GM21528 (cell line): Measurements from ENCODE around the gene ENPP1.
"Not testable (repeated sequence)": the region's sequence is repeated elsewhere in the genome, so short reads cannot be mapped to it uniquely, and the experiment has no call there.

Experiments
- ATAC-seq: cut with Tn5 transposase; IDR thresholded peaks from one replicate; pipeline ENCODE4 v1.9.1; 2021; ENCODE audit warnings: mild to moderate bottlenecking, moderate library complexity; ENCODE audit not compliant: unreplicated experiment, low FRiP score

The ENPP1 gene

GRCh38 chr6:131862476-131862875 lies 54.7 kb downstream of the ENPP1 start:
- no peak for ATAC-seq

DNA sequence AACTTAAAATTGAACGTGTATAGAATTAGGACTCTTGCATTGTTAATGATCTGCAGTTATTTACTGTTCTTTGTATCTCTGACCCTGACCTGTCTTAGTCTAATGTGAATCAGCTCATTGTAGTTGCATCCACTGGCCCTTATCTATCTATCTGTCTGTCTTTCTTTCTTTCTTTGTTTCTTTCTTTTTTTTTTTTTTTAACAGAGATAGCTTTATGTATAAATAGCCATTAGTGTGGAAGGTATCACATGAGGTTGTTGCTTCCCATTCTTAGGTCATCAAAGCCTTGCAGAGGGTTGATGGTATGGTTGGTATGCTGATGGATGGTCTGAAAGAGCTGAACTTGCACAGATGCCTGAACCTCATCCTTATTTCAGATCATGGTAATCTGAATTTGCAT lies 59.9 kb downstream of the ENPP1 start:
- no peak for ATAC-seq

GRCh38 chr6:131868836-131869235 lies 61.0 kb downstream of the ENPP1 start:
- ATAC-seq = no peak

GRCh38 chr6:131875647-131876046 lies 67.8 kb downstream of the ENPP1 start:
- no peak for ATAC-seq

- no peak for ATAC-seq
Observed at GRCh38 chr6:131876545-131876944, 68.7 kb downstream of the ENPP1 start.

DNA sequence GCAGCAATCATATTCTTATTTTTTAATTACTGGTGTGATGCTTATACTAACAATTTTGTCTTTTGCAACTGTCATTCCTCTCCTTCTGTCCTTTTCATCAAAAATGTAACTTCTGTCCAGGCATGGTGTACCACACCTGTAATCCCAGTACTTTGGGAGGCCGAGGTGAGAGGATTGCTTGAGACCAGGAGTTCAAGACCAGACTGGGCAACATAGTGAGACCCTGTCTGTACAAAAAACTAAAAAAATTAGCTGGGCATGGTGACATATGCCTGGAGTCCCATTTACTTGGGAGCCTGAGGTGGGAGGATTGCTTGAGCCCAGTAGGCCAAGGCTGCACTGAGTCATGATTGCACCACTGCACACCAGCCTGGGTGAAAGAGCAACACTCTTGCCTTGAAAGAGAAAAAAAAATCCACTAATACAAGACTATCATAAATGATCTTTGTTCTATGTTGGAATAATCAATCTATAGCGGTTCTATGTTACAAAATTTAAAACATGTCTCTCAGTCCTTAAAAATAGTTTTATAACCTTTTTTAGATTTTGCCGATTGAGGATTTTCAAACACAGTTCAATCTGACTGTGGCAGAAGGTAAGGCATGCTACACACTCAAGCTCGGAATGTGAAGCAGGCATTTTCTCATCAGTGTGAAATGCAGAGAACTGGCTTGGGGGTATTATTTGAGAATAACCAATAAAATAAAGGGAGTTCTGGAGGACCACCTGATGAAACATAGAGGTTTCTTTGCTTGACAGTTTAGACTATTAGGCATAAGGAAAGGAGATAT lies 70.4 kb downstream of the ENPP1 start:
- no peak for ATAC-seq

- no peak for ATAC-seq
Observed at GRCh38 chr6:131883016-131883415, 75.2 kb downstream of the ENPP1 start.

DNA sequence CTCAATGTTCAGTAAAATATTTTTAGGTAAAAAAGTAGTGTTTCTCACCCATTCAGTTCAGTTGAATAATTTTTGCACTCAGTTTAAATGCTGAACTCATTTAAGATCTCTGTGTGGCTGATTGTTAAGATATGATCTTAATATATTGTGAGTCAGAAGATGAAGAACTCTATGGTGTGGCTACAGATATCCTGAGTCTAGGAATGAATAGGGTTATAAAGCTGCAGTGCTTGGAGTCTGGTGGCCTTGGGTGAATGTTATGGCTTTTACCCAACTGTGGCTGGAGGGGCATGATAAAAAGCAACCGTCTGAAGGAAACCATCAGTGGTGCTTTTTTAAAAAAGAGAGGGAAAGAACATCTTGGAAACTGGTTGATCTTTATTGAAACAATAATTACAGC lies 77.4 kb downstream of the ENPP1 start:
- ATAC-seq = no peak

DNA sequence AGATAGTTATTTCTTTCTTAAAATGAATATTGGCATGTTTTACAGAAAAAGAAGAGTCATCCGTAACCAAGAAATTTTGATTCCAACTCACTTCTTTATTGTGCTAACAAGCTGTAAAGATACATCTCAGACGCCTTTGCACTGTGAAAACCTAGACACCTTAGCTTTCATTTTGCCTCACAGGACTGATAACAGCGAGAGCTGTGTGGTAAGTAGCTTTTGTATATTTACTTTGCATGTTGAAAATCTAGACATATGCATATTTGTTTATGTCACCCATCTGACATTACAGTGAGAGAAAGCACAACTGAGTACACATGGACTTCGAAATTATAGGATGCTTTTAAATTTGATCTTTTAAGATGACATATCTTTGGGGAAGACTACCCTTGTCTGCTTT lies 78.7 kb downstream of the ENPP1 start:
- no peak for ATAC-seq

- no peak for ATAC-seq
Observed at GRCh38 chr6:131890091-131890490, 82.3 kb downstream of the ENPP1 start.

- ATAC-seq = no peak
Observed at GRCh38 chr6:131893198-131893597, 85.4 kb downstream of the ENPP1 start.

DNA sequence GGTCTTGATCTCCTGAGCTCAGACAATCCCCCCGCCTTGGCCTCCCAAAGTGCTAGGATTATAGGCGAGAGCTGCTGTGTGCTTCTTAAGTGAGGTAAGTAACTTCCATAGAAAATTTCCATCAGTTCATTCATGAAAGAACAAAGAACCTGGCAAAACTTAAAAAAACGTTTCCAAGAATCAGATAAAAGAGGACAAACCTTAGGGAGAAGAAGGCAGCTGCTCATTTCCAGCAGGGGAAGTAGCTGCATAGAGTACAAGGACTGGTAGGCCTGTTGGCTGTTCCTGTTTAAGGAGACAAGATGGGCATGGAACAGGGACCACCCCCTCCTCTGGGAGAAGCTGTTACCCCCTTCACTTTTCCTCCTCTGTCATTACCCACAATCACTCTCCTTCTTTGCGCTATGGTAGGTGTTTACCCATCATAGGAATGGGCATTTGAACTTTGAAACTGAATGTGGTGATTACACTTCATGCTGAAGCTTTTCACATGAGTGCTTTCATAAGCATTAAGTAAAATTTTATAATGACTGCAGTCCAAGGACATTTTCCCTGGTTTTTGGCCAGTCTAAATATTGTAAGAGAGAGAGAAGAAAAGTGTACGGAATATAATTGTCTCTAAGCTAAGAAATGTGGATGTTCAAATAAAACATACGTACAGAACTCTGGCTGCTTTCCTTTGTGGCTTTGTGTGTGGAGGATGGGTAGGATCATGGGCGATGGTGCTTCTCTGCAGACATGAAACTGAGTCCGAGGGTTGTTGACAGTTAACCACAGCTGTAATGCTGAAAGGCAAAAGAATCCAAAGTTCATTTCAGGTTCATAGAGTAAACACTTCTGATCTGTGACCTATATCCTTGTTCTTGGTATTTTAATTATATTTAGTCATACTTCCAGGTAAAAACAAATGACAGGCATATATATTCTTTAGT lies 86.9 kb downstream of the ENPP1 start:
- no peak for ATAC-seq

GRCh38 chr6:131897050-131897435 lies 89.2 kb downstream of the ENPP1 start:
- no peak for ATAC-seq

- ATAC-seq = no peak
Observed at GRCh38 chr6:131897621-131898020, 89.8 kb downstream of the ENPP1 start.

- ATAC-seq = no peak
Observed at GRCh38 chr6:131898718-131899117, 90.9 kb downstream of the ENPP1 start.

GRCh38 chr6:131900231-131900630 lies 92.4 kb downstream of the ENPP1 start:
- no peak for ATAC-seq

DNA sequence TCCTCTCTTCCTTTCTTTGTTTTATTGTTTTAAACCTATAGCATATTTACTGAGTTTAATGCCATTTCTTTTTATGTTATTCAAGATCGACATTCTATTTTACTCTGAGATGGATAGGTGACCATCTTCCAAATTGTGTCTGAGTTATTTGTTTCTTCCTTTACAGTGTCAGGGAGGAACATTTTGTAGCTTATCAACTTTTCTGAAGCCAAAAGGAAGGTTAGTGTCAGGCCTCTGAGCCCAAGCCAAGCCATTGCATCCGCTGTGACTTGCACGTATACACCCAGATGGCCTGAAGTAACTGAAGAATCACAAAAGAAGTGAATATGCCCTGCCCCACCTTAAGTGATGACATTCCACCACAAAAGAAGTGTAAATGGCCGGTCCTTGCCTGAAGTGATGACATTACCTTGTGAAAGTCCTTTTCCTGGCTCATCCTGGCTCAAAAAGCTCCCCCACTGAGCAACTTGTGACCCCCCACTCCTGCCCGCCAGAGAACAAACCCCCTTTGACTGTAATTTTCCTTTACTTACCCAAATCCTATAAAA lies 93.6 kb downstream of the ENPP1 start:
- not testable (repeated sequence) for ATAC-seq

GRCh38 chr6:131903734-131904133 lies 95.9 kb downstream of the ENPP1 start:
- not testable (repeated sequence) for ATAC-seq

GRCh38 chr6:131908787-131909186 lies 101.0 kb downstream of the ENPP1 start:
- not testable (repeated sequence) for ATAC-seq

DNA sequence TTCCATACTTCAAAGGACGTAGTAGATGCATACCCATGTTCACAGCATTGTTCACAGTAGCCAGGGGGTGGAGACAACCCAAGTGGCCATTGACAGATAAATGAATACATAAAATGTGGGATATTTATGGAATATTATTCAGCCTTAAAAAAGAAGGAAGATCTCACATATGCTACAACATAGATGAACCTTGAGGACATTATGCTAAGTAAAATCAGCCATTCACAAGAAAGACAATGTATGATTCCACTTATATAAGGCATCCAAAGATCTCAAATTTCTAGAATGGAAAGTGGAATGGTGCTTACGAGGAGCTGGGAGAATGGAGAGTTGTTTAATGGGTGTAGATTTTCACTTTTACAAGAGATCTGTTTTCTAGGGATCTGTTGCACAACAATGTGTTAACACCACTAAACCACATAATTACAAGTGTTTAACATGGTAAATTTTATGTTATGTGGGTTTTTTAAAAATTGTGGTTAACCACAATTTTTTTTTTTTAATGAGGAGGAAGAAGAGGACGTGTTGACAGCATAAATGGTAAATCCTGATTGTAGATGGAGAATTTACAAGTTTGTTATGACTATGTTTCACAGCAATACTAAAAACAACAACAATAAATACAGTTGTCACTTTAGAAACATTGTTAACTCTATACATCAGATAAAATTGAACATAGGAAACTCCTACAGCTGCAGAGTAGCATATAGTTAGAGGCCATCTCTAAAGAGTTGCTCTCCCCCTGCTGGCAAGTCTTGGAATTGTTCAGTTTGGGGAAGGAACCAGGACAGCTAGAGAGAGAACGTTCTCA lies 101.8 kb downstream of the ENPP1 start:
- peak; percentile 99 for ATAC-seq

- ATAC-seq = no peak
Observed at GRCh38 chr6:131910219-131910589, 102.4 kb downstream of the ENPP1 start.
